HG02852 (cell line): ENCODE results near the gene CAMSAP2.

Experiments
- ATAC-seq: cut with Tn5 transposase; IDR thresholded peaks from one replicate; pipeline ENCODE4 v1.9.1; 2021; ENCODE audit warnings: mild to moderate bottlenecking, moderate library complexity; ENCODE audit not compliant: unreplicated experiment

The CAMSAP2 gene

DNA sequence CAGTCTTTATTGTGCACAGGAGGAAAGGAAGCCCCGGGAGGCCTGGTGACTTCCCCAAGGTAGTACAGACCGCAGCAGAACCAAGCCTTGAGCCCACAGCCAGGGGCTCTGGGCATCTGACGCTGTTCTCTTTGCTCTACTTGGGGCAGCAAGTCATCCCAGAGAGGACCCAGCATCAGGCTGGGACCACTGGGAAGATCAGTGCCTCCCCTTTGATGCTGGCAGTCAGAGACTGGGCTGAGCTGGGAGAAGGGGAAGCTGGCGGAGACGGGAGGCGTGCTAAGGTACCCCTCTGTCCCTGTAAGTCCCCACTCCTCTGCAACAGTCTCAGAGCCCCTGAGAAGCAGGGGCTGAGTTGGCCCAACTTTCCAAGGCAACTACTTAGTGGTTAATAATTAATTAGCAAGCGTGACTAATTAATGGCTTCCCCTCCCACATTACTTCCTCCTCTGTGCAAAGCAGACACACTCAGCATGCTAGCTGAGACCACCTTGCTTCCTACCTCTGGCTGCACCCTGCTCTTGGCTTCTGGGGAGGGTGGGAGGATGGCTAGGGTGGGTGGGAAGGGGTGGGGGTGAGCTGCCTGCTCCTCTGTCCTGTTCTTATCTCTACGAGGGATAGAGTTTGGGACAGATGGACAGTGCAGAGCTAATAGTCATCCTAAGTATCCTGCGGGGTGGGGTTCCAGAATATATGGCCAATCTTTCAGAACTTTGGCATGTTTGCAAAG lies 157.3 kb downstream of the CAMSAP2 start:
- ATAC-seq: no peak

GRCh38 chr1:200896531-200897196 lies 158.0 kb downstream of the CAMSAP2 start:
- no peak for ATAC-seq

DNA sequence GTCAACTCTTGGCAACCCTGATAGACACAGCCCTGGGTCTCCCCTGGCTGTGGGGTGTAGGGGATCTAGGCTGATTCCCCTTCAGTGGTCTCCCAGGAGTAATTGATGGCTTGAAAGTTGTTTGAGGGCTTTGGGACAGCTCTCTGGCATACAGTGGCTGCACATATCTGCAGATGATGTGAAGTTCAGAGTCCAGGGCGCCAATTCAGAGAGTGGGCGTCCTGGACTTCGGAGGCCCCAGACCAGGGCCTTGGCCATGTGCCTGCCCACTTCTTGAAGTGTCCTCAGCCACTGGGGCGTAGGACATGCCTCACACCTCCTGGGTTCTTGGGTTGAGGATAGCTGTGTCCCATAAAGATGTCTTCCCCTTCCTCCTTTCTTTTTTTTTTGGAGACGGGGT lies 158.6 kb downstream of the CAMSAP2 start:
- no peak for ATAC-seq

- ATAC-seq: no peak
Measured at GRCh38 chr1:200899015-200899386, 160.3 kb downstream of the CAMSAP2 start.

- no peak for ATAC-seq
Measured at GRCh38 chr1:200899451-200899915, 160.8 kb downstream of the CAMSAP2 start.

DNA sequence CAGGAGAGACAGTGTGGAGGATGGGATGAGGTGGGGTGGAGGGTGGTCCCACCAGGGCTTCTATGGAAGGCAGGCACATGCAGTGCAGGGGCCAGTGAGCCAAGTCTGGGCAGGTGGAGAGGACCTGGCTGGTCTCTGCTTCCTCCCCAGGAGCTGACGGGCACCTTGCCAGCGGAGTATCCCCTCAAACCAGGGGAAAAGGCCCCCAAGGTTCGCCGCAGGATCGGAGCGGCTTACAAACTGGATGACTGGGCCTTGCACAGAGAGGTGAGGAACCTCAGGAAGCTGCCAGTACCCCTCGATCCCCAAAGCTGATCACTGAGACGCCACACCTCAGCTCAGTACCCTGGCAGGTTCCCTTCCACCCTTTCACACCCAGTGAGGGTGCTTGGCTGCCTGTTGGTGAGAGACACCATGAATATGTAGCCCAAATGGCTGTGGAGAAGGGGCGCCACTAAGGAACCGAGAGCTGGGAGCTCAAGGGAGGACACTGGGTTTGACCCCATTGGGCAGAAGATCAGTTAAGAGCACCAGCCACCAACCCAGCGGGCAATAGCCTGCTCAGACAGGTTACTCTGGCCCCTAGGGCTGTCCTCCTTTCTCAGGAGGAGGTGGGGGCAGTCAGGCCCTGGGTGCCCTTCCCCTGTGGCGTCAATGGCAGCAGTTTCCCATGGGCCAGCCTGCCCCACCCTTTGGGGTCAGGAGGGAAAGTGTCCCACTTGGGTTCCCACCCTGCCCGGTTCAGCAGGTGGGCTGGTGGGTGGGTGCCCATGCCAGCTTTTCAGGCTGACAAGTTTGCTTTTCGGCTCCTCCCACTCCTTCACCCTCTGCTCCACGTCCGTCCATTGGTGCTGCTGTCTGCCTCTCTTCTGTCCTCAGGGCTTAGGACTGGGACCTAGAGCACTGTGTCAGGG lies 161.5 kb downstream of the CAMSAP2 start:
- ATAC-seq: no peak

DNA sequence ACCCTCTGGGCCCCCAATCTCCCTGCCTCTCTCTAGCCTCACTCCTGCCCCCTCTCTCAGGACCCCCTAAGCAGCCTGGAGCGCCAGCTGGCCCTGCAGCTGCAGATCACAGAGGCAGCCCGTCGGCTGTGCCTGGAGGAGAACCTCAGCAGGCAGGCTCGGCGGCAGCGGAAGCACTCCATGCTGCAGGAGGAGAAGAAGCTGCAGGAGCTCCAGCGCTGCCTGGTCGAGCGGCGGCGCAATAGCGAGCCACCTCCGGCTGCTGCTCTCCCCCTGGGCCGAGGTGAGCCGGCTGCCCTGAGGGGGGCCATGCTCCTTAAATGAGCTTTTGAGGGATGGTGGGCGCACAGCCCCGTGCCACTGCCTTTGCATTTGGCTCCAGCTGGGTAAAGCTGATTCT lies 162.2 kb downstream of the CAMSAP2 start:
- no peak for ATAC-seq

- no peak for ATAC-seq
Measured at GRCh38 chr1:200901350-200901749, 162.7 kb downstream of the CAMSAP2 start.

GRCh38 chr1:200901796-200902444 lies 163.2 kb downstream of the CAMSAP2 start:
- no peak for ATAC-seq

- no peak for ATAC-seq
Measured at GRCh38 chr1:200903793-200904192, 165.1 kb downstream of the CAMSAP2 start.

DNA sequence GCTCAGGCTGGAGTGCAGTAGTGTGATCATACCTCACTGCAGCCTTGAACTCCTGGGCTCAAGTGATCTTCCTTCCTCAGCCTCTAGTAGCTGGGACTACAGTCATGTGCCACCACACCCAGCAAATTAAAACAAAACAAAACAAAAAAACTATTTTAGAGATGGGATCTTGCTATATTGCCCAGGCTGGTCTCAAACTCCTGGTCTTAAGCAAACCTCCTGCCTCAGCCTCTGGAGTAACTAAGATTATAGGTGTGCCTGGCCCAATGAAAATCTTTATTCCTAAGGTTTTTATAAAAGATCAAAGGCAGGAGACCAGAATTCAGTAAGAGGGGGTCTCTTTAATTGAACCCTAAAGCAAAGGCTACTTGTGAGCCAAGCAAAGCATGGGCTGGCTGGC lies 166.1 kb downstream of the CAMSAP2 start:
- no peak for ATAC-seq

- peak; percentile 60 for ATAC-seq
Measured at GRCh38 chr1:200905411-200906052, 166.8 kb downstream of the CAMSAP2 start.

DNA sequence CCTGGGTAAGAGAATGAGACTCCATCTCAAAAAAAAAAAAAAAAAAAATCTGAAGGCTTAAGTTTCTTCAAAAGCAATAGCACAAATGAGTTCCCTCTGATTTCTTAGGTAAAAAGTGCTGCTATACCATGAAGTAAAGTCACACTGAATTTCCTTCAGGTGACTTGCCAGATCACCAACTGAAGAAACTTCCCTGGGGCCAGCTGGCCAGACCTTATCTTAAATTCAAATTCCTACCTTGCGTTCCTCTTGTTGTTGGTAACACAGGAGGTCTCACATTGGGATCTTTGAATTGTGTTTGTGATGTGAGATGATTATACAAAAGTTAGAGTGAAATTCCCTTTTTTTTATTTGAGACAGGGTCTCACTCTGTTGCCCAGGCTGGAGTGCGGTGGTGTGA lies 167.8 kb downstream of the CAMSAP2 start:
- ATAC-seq: no peak

DNA sequence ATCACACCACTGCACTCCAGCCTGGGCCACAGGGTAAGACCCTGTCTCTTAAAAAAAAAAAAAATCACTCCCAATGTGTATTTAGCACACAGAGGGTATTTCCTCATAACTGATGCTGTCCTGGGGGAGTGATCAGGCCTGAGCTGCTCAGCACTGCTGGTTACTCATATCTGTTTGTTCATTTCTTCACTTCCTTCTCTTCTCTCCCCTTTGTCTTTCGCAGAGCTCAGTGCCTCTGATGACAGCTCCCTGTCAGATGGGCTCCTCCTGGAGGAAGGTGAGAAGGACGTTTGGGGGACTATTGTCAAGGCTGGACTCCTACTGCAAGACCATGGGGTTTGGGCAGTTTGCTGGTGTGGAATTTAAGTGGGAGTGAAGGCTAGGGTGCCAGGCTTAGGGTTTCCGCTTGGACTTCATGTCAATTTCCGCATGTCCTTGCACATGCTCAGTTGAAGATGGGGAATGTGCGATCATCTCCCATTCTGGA lies 169.0 kb downstream of the CAMSAP2 start:
- peak; percentile 67 for ATAC-seq

GRCh38 chr1:200908191-200908868 lies 169.6 kb downstream of the CAMSAP2 start:
- no peak for ATAC-seq

DNA sequence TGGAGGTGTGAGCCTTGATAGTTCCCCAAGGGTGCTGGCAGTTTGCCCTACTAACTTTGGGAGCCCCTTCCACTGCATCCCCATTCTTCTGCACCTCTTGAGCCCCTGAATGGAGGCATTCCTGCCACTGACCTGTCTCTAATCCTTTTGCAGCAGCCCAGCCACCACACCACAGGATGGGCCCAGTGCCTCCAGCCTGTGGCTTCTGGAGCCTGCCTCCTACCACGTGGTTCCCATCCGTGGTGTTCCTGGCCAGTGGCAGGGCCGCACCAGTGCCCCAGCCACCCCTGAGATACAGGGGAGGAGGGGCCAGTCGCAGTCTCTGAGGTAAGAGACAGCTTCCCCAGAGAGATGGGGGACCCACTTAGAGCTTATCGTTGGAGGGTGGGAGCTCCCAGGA lies 170.4 kb downstream of the CAMSAP2 start:
- no peak for ATAC-seq

GRCh38 chr1:200909757-200910239 lies 171.1 kb downstream of the CAMSAP2 start:
- ATAC-seq: no peak
